GM12873 (cell line): ENCODE data around the gene PIP5K1B.

ENCODE experiments used
- CTCF ChIP-seq: IDR thresholded peaks from 2 replicates; pipeline ENCODE4 v1.5.1; 2012; ENCODE audit warnings: low read depth, mild to moderate bottlenecking, moderate library complexity, low read length, control low read depth; ENCODE audit not compliant: insufficient read depth; ENCODE audit errors: missing control alignments

Gene PIP5K1B

GRCh38 chr9:69036799-69037198, 331.8 kb downstream of the PIP5K1B start:
- no peak for TF ChIP-seq CTCF

DNA sequence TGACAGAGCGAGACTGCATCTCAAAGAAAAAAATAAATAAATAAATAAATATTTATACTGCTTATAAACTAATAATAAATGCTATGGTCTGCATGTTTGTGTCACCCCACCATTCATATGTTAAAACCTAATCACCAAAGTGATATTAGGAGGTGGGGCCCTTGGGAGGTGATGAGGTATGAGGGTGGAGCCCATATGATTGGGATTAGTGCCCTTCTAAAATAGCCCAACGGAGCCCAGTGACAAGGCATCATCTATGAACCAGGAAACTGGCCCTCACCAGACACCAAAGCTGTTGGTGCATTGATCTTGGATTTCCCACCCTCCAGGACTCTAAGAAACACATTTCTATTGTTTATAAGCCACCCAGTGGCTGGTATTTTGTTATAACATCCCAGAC, 335.6 kb downstream of the PIP5K1B start:
- TF ChIP-seq CTCF, result no peak

DNA sequence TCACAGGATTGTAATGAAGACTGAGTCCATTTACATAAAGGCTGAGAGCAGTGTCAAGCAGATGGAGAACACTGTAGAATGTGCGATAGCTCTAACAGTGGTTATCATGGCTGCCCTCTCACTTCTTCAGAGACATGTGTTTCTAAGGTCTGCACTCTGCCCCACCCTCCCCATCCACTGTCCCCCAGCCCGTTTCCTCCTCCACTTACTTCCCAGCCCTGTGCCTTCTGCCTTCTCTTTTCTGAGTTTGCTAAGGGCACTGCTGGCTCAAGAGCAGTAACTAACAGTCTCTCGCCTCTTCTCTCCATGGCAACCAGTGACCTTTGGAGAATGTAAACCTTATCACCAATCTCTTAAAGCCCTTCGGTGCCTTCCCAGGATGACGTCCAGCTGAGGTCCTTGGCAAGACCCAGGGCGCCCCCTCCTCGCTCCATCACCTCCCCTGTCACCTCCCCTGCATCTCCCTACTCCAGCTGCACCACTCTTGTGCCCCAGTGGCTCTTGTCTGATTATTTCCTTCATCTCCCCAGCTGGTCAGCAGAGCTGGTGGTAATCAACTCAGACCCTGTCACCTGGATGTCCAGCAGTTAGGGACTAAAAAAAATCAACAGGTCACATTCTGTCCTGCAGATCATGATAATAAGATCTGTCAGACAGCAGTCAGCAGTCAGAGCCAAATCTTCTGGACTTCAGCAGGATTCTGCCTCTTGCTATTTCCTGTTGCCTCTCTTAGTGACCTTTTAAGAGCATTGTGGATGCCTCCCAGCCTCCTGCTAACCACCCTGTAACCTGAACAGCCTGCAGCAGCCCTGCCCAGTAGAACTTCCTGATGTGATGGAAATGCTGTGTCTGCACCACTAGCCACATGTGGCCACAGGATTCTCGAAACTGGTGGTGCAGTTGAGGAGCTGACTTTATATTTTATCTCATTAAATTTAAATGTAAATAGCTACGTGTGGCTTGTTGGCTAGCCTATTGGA, 339.5 kb downstream of the PIP5K1B start:
- TF ChIP-seq CTCF, result no peak

- TF ChIP-seq CTCF, result no peak
Measured at GRCh38 chr9:69045821-69046220, 340.8 kb downstream of the PIP5K1B start.

- no peak for TF ChIP-seq CTCF
Measured at GRCh38 chr9:69046723-69047122, 341.7 kb downstream of the PIP5K1B start.

- TF ChIP-seq CTCF, result no peak
Measured at GRCh38 chr9:69047371-69047770, 342.3 kb downstream of the PIP5K1B start.

GRCh38 chr9:69049094-69049493, 344.1 kb downstream of the PIP5K1B start:
- TF ChIP-seq CTCF, result no peak
